ENCODE results near the gene ZSCAN22. TPM values are rescaled to one million over a fixed set of nuclear protein-coding genes. Genes with fewer than 3 reads are reported as not detected.

The ZSCAN22 gene
- total RNA-seq, 1 experiment from 2014 or later, result 4.6 TPM

DNA sequence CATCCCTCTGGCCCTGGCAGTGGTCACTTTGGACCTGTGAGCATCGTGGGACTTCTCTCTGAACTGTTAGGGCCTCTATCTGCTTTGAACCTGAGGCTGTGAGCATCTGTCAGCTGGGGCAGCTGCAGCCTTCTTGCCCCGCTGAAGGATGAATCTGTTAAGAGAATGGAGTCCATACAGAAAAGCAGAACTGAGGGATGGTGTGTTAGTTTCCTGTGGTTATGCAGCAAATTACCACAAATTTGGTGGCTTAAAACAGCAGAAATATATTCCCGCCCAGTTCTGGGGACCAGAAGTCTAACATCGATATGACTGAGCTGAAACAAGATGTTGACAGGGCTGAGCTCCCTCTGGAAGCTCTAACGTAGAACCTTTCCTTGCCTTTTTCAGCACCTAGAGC is 37.4 kb downstream of the ZSCAN22 start:
- ChIA-PET CTCF (no interaction called here), POLR2A (interaction anchor here (1.8 to 2.2 kb wide), 2 partner anchors 12 to 15 kb away, joined by 6 to 7 read pairs; no protein-coding TSS in a partner anchor), RAD21 (ENCODE audit: low non-redundant PET in 1 of 2, low total read pairs in 2 of 2, uncharacterized antibody in 2 of 2, unreplicated experiment in 2 of 2) (no interaction called here)
- Histone ChIP-seq H3K79me2 (ENCODE audit: insufficient read depth, low read length) (0 out of 2 replicates have a peak, but pooled peaks cover 3% of the 10 kb centered on the region), H2AFZ (ENCODE audit: low read depth, low read length, poor library complexity, severe bottlenecking) (no peak overlapping the region), H3K9me3 (ENCODE audit: control insufficient read depth in 1 of 2, insufficient read depth in 1 of 2, low read depth in 1 of 2, low read length in 2 of 2) (no peaks in the 10 kb centered on the region), H3K4me3 (replicated peaks in 1 of 2; ENCODE audit: low read depth in 1 of 2, low read length in 2 of 2) (no peak overlapping the region), H3K9me2 (ENCODE audit: insufficient read depth) (no peaks in the 10 kb centered on the region), H3K27me3 (ENCODE audit: insufficient read depth, low read length) (no peaks in the 10 kb centered on the region), H3K4me1 (ENCODE audit: control insufficient read depth in 1 of 2, insufficient read depth in 2 of 2, low read length in 2 of 2) (peaks cover 6 to 19% of the 10 kb centered on the region in 2 experiments; a peak in 3 of 4 replicates), H3K36me3 (ENCODE audit: control insufficient read depth in 1 of 2, insufficient read depth in 2 of 2, low read length in 2 of 2) (no peaks in the 10 kb centered on the region), H3K27ac (ENCODE audit: low read depth, low read length) (no peak overlapping the region), H3K4me2 (ENCODE audit: low read length) (no peak overlapping the region), H3K9ac (ENCODE audit: low read length) (no peak overlapping the region), H4K20me1 (ENCODE audit: insufficient read depth) (no peaks in the 10 kb centered on the region)
- no TSS peak for BruUV-seq (replicated peaks)
- no peak for ATAC-seq
- TF ChIP-seq RAD21 (IDR thresholded peaks at IDR 0.05; ENCODE audit: low read depth) (no peak), CEBPB (IDR thresholded peaks at IDR 0.05; ENCODE audit: low read depth) (no peak), SRF (IDR thresholded peaks at IDR 0.05; ENCODE audit: low read depth) (no peak), YY1 (IDR thresholded peaks at IDR 0.05; ENCODE audit: extremely low read depth, insufficient replicate concordance, low read depth, low read length) (no peak), SP1 (IDR thresholded peaks at IDR 0.05; ENCODE audit: low read depth) (no peak), EZH2 (IDR thresholded peaks at IDR 0.05) (no peak), POLR2A (IDR thresholded peaks at IDR 0.05; ENCODE audit: borderline replicate concordance, extremely low read depth, insufficient read depth, insufficient read length) (no peak), CBX3 (IDR thresholded peaks at IDR 0.05; ENCODE audit: low read depth) (no peak)
- TF ChIP-seq, protein P1, sequence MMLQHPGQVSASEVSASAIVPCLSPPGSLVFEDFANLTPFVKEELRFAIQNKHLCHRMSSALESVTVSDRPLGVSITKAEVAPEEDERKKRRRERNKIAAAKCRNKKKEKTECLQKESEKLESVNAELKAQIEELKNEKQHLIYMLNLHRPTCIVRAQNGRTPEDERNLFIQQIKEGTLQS (IDR thresholded peaks at IDR 0.05), result no peak
- no peak for DNase-seq (ENCODE audit: low read depth, low spot score)
- intact Hi-C loops (cut with micrococcal nuclease), result no loop called here

DNA sequence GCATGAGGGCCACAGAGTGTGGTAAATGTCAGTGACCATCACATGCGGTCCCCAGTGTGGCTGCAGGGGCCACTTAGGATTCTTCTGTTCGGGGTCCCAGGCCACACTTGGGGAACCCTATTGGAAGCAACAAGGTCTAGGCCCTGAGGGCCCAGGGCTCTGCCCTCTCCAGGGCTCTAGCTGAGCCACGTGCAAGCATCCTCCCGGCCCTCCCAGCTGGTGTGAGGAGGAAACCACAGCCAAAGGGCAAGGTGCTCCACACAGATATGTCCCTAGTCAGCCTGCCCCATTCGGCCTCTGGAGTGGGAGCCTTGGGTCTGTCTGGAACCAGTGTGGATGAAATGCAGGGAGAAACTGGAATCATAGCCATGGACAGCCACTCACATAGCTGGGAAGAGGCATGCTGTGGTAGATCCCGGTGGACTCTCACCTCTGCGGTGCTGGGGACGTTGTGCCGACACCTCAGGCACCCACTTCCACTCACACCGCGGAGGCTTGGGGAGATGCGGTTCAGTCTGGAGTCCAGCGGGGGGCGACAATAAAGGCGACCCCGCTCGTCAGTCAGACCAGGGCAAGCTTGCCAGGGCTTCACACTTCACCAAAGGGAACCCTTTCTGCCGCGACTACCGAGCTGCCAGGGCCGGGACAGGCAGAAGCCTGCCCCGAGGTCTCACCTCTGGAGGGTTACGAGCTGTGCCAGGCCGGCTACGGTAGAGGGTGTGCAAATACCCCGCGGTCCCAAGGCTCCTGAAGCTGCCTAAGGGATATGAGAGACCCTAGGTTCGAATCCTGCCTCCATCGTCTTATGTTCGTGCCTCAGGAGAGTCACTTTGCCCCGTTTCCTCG is 40.0 kb downstream of the ZSCAN22 start:
- H3K27ac ChIP-seq (ENCODE audit: low read depth, low read length), result no peak overlapping the region
- no peaks in the 10 kb centered on the region for H3K9me3 ChIP-seq (ENCODE audit: control insufficient read depth in 1 of 2, insufficient read depth in 1 of 2, low read depth in 1 of 2, low read length in 2 of 2)
- ChIA-PET POLR2A (no interaction called here), RAD21 (ENCODE audit: low non-redundant PET in 1 of 2, low total read pairs in 2 of 2, uncharacterized antibody in 2 of 2, unreplicated experiment in 2 of 2) (no interaction called here), CTCF (no interaction called here)
- no peak for TF ChIP-seq SIN3A (IDR thresholded peaks at IDR 0.05; ENCODE audit: low read depth)
- no peak for TF ChIP-seq ELF1 (IDR thresholded peaks at IDR 0.05; ENCODE audit: borderline replicate concordance, low read depth)
- no peak for TF ChIP-seq TCF7L2 (IDR thresholded peaks at IDR 0.05; ENCODE audit: borderline replicate concordance, extremely low read depth, insufficient read depth, insufficient read length)
- TF ChIP-seq FOSL1 (IDR thresholded peaks at IDR 0.05; ENCODE audit: low read depth), result no peak
- TF ChIP-seq, protein P2, sequence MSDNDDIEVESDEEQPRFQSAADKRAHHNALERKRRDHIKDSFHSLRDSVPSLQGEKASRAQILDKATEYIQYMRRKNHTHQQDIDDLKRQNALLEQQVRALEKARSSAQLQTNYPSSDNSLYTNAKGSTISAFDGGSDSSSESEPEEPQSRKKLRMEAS (IDR thresholded peaks at IDR 0.05), result no peak
- no peak for TF ChIP-seq YY1 (IDR thresholded peaks at IDR 0.05; ENCODE audit: extremely low read depth, insufficient replicate concordance, low read depth, low read length)
- TF ChIP-seq EGR1 (IDR thresholded peaks at IDR 0.05; ENCODE audit: low read depth), result no peak
- TF ChIP-seq, protein P3, sequence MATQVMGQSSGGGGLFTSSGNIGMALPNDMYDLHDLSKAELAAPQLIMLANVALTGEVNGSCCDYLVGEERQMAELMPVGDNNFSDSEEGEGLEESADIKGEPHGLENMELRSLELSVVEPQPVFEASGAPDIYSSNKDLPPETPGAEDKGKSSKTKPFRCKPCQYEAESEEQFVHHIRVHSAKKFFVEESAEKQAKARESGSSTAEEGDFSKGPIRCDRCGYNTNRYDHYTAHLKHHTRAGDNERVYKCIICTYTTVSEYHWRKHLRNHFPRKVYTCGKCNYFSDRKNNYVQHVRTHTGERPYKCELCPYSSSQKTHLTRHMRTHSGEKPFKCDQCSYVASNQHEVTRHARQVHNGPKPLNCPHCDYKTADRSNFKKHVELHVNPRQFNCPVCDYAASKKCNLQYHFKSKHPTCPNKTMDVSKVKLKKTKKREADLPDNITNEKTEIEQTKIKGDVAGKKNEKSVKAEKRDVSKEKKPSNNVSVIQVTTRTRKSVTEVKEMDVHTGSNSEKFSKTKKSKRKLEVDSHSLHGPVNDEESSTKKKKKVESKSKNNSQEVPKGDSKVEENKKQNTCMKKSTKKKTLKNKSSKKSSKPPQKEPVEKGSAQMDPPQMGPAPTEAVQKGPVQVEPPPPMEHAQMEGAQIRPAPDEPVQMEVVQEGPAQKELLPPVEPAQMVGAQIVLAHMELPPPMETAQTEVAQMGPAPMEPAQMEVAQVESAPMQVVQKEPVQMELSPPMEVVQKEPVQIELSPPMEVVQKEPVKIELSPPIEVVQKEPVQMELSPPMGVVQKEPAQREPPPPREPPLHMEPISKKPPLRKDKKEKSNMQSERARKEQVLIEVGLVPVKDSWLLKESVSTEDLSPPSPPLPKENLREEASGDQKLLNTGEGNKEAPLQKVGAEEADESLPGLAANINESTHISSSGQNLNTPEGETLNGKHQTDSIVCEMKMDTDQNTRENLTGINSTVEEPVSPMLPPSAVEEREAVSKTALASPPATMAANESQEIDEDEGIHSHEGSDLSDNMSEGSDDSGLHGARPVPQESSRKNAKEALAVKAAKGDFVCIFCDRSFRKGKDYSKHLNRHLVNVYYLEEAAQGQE (IDR thresholded peaks at IDR 0.05; ENCODE audit: low read depth), result no peak
- no peak for TF ChIP-seq JUND (IDR thresholded peaks at IDR 0.05)
- TF ChIP-seq CEBPB (IDR thresholded peaks at IDR 0.05; ENCODE audit: low read depth), result no peak
- no peak overlapping the region for H3K4me2 ChIP-seq (ENCODE audit: low read length)
- H3K79me2 ChIP-seq (ENCODE audit: insufficient read depth, low read length), result no peaks in the 10 kb centered on the region
- DNase-seq (ENCODE audit: low read depth, low spot score), result no peak
- H3K4me3 ChIP-seq (replicated peaks in 1 of 2; ENCODE audit: low read depth in 1 of 2, low read length in 2 of 2), result no peak overlapping the region
- no peaks in the 10 kb centered on the region for H3K27me3 ChIP-seq (ENCODE audit: insufficient read depth, low read length)
- no peak overlapping the region for H3K9ac ChIP-seq (ENCODE audit: low read length)
- no peak for ATAC-seq
- no peak overlapping the region for H2AFZ ChIP-seq (ENCODE audit: low read depth, low read length, poor library complexity, severe bottlenecking)
- H3K9me2 ChIP-seq (ENCODE audit: insufficient read depth), result no peaks in the 10 kb centered on the region
- H3K4me1 ChIP-seq (ENCODE audit: control insufficient read depth in 1 of 2, insufficient read depth in 2 of 2, low read length in 2 of 2), result peaks cover 0 to 10% of the 10 kb centered on the region in 2 experiments; a peak in 2 of 4 replicates
- BruUV-seq (replicated peaks), result no TSS peak
- intact Hi-C loops (cut with micrococcal nuclease), result no loop called here
- no peaks in the 10 kb centered on the region for H4K20me1 ChIP-seq (ENCODE audit: insufficient read depth)
- no peaks in the 10 kb centered on the region for H3K36me3 ChIP-seq (ENCODE audit: control insufficient read depth in 1 of 2, insufficient read depth in 2 of 2, low read length in 2 of 2)
